Measurements from ENCODE around the gene STAT5B. TPM values are rescaled to one million over a fixed set of nuclear protein-coding genes. Genes with fewer than 3 reads are reported as not detected.

The STAT5B gene
- polyA plus RNA-seq, 3 donors, result 37.5 to 52.7 (median 49.5) TPM

DNA sequence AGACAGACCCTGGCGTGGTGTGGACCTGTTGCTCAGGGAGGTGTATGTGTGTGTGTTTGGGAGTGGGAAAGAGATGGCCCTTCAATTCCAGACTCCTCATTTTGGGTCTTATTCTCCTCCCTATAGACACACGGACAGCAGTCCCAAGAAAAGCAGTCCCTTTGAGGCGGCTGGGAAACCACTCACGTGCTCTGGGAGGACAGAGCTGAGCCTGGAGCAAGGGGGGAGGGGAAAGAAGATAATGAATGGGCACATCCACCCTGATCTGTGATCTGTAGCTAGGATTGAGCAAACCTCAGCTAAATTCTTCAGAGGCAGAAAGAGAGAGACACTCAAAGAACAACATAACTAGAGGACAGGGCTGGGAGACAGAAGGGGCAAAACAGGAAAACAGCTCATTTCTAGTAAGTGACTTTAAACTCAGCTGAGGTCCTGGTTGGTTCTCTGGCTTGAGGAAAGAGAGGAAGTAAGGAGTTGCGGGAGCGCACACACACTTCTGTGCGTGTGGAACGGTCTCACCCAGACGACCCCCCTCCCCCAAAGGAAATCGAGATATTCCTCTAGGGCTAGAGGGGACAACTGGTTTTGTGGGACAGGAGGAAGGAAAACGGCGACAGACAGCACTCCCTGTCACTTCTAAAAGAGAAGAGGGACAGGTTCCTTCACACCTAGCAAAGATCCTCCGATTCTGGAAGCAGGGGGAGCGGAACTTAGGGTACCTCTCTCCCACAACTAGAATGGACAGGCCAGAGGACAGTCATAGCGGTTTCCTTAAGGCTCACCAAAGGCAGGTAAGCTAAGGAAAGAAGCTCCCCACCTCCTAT, 122.1 kb downstream of the STAT5B start:
- no peak for DNase-seq

Other genes starting within 250 kb of the STAT5B start
- 1 to 10 TPM; 3.8 to 6.2 (median 5.5) TPM for gene C17orf113, start 225.8 kb downstream of the STAT5B start, polyA plus RNA-seq (ENCODE audit: insufficient read length in 3 of 3)
- 1 to 10 TPM; 6.3 to 9.0 (median 6.9) TPM for gene ZNF385C, start 177.9 kb downstream of the STAT5B start, polyA plus RNA-seq (ENCODE audit: insufficient read length in 3 of 3)
- gene DHX58, start 163.7 kb downstream of the STAT5B start, polyA plus RNA-seq (ENCODE audit: insufficient read length in 3 of 3), result 10 to 100 TPM in 1 of 3 donors, 1 to 10 TPM in 2; 8.6 to 11.2 (median 9.3) TPM
- gene KAT2A, start 155.0 kb downstream of the STAT5B start, polyA plus RNA-seq (ENCODE audit: insufficient read length in 3 of 3), result 10 to 100 TPM; 64.7 to 73.3 (median 71.1) TPM
- gene HSPB9, start 153.6 kb downstream of the STAT5B start, polyA plus RNA-seq (ENCODE audit: insufficient read length in 3 of 3), result under 1 TPM; 0.30 to 0.50 (median 0.49) TPM
- gene RAB5C, start 121.4 kb downstream of the STAT5B start, polyA plus RNA-seq (ENCODE audit: insufficient read length in 3 of 3), result 100 to 1,000 TPM; 141 to 155 (median 153) TPM
- under 1 TPM; 0.04 to 0.10 (median 0.04) TPM for gene KCNH4, start 95.2 kb downstream of the STAT5B start, polyA plus RNA-seq (ENCODE audit: insufficient read length in 3 of 3)
- gene HCRT, start 90.9 kb downstream of the STAT5B start, polyA plus RNA-seq (ENCODE audit: insufficient read length in 3 of 3), result not detected
- 10 to 100 TPM; 18.4 to 21.9 (median 19.3) TPM for gene GHDC, start 81.9 kb downstream of the STAT5B start, polyA plus RNA-seq (ENCODE audit: insufficient read length in 3 of 3)
- gene STAT5A, start 12.1 kb upstream of the STAT5B start, polyA plus RNA-seq (ENCODE audit: insufficient read length in 3 of 3), result 1 to 10 TPM; 4.9 to 7.6 (median 6.0) TPM
- gene STAT3, start 112.1 kb upstream of the STAT5B start, polyA plus RNA-seq (ENCODE audit: insufficient read length in 3 of 3), result 10 to 100 TPM; 51.6 to 65.4 (median 65.2) TPM
- gene CAVIN1, start 146.9 kb upstream of the STAT5B start, polyA plus RNA-seq (ENCODE audit: insufficient read length in 3 of 3), result 10 to 100 TPM; 55.7 to 69.0 (median 59.8) TPM
- gene ATP6V0A1, start 182.5 kb upstream of the STAT5B start, polyA plus RNA-seq (ENCODE audit: insufficient read length in 3 of 3), result 10 to 100 TPM; 56.4 to 73.6 (median 72.2) TPM